Karpas-422 (cell line): ENCODE measurements around the gene GJB2. TPM values are rescaled to one million over a fixed set of nuclear protein-coding genes. Genes with fewer than 3 reads are reported as not detected.
A peak's percentile ranks its signal among the peaks of the same experiment; 100 is the strongest.
"Not testable (repeated sequence)": the region's sequence is repeated elsewhere in the genome, so short reads cannot be mapped to it uniquely, and the experiment has no call there.

Experiments
- DNase-seq: peaks from one replicate; pipeline ENCODE4 v3.0.0-alpha.2; 2015
- H2AFZ ChIP-seq: fragments of 200-600 bp; sonication (generic); 2 replicates; pipeline ENCODE4 v1.6.1; 2014; ENCODE audit warnings: antibody characterized with exemption, low read length, mixed read lengths
- H3K27ac ChIP-seq: fragments of 200-600 bp; sonication (generic); 2 replicates; pipeline ENCODE4 v1.5.1; 2014; ENCODE audit warnings: mild to moderate bottlenecking, low read length, moderate library complexity
- H3K27me3 ChIP-seq: fragments of 200-600 bp; sonication (generic); 2 replicates; pipeline ENCODE4 v1.6.1; 2014; ENCODE audit warnings: low read length, mixed read lengths
- H3K36me3 ChIP-seq: fragments of 200-600 bp; sonication (generic); 2 replicates; pipeline ENCODE4 v1.6.1; 2014; ENCODE audit warnings: low read length, mixed read lengths; ENCODE audit not compliant: insufficient read depth
- H3K4me1 ChIP-seq: fragments of 200-600 bp; sonication (generic); 2 replicates; pipeline ENCODE4 v1.6.1; 2014; ENCODE audit warnings: mild to moderate bottlenecking, low read length, mixed read lengths
- H3K4me2 ChIP-seq: fragments of 200-600 bp; sonication (generic); 2 replicates; pipeline ENCODE4 v1.6.1; 2014; ENCODE audit warnings: low read length, low read depth, mild to moderate bottlenecking; ENCODE audit not compliant: poor library complexity, severe bottlenecking
- H3K4me3 ChIP-seq: fragments of 200-600 bp; sonication (generic); 2 replicates; pipeline ENCODE4 v1.5.1; 2014; ENCODE audit warnings: mild to moderate bottlenecking, antibody characterized with exemption, low read length, mixed read lengths
- H3K79me2 ChIP-seq: fragments of 200-600 bp; sonication (generic); 2 replicates; pipeline ENCODE4 v1.6.1; 2014; ENCODE audit warnings: mild to moderate bottlenecking, low read length, mixed read lengths
- H3K9ac ChIP-seq: fragments of 200-600 bp; sonication (generic); 2 replicates; pipeline ENCODE4 v1.6.0; 2014; ENCODE audit warnings: low read length
- H3K9me2 ChIP-seq: fragments of 200-600 bp; sonication (generic), shearing (Covaris generic); replicated peaks from 2 replicates; pipeline ENCODE4 v1.6.0; 2014; ENCODE audit warnings: mild to moderate bottlenecking, low read length, moderate library complexity; ENCODE audit not compliant: insufficient read depth
- H3K9me3 ChIP-seq: fragments of 300-700, 200-600 bp; sonication (generic); 2 replicates; pipeline ENCODE4 v1.6.1; 2014; ENCODE audit warnings: low read length, mixed read lengths
- H4K20me1 ChIP-seq: fragments of 200-600 bp; sonication (generic); 2 replicates; pipeline ENCODE4 v1.6.1; 2014; ENCODE audit warnings: mild to moderate bottlenecking, antibody characterized with exemption, low read length, low read depth; ENCODE audit not compliant: insufficient read depth
- total RNA-seq: library from RNA; depleted of rRNA; stranded (reverse); fragments of >200 nt; shearing (Covaris generic); gene quantifications from 2 replicates; pipeline ENCODE4 v1.2.3, GENCODE V29; 2014; ENCODE audit warnings: low replicate concordance

GJB2 gene
- total RNA-seq, 1 experiment from 2014 or later, result not detected

DNA sequence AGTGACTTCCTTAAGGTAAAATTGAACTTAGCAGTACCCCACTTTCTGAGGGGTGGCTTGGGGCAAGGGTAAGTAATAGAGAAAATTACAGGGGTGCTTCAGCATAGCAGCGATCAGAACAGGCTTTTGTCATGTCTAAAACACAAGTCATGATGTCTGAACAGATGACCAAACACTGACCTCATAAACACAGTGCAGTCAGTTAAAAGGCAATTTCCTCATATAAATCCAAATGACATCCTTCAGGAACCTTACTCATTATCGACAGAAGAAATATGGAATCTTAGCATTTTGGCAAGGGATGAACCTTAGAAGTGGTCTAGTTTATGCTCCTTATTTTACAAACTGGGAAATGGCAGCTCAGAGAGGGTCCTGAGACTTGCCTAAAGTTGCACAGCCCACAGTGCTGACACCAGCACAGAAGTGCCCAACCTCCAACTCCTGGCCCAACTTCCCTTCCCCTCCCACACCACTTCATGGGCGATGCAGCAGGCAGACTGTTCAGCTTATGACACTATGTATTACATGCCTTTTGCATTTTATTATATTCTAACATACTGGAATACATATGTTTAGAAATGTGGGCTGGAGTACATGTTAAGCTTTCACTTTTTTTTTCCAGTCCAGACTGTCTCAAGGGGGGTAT is 35.5 kb downstream of the GJB2 start:
- no peak overlapping the region for H3K27ac ChIP-seq
- no peak overlapping the region for H2AFZ ChIP-seq
- no peaks in the 10 kb centered on the region for H3K9me2 ChIP-seq
- no peaks in the 10 kb centered on the region for H3K27me3 ChIP-seq
- no peaks in the 10 kb centered on the region for H3K36me3 ChIP-seq
- H3K4me1 ChIP-seq, result peaks cover 34% of the 10 kb centered on the region
- no peak overlapping the region for H3K4me3 ChIP-seq
- H3K79me2 ChIP-seq, result no peaks in the 10 kb centered on the region
- no peak for DNase-seq
- H4K20me1 ChIP-seq, result no peaks in the 10 kb centered on the region
- no peak overlapping the region for H3K9ac ChIP-seq
- no peaks in the 10 kb centered on the region for H3K9me3 ChIP-seq
- H3K4me2 ChIP-seq, result peak overlapping the region; percentile 44

DNA sequence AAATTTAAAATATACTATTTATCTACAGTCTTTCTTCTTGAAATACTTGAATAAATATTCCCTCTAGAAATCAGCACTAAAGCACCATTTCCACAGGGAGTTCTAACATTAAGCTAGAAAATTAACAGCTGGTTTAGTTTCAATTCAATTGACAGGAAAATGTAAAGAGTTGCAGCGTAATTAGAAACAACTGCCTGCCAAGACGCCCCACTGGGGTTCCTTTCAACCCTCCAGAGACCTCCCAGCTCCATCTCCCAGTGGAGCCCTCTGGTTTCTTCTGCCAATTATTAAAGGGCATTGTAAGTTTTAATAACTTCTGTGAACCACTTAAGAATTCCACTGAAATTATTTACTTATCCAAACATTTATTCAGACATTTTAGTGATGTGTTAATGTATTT is 36.0 kb downstream of the GJB2 start:
- no peak for DNase-seq
- Histone ChIP-seq H3K4me2 (peak overlapping the region; percentile 44), H3K27me3 (no peaks in the 10 kb centered on the region), H3K79me2 (no peaks in the 10 kb centered on the region), H3K9ac (no peak overlapping the region), H4K20me1 (no peaks in the 10 kb centered on the region; the same call in 1 of the 2 replicates), H2AFZ (no peak overlapping the region), H3K36me3 (no peaks in the 10 kb centered on the region), H3K4me1 (peaks cover 33% of the 10 kb centered on the region), H3K9me3 (no peaks in the 10 kb centered on the region), H3K27ac (no peak overlapping the region), H3K9me2 (no peaks in the 10 kb centered on the region), H3K4me3 (no peak overlapping the region)

DNA sequence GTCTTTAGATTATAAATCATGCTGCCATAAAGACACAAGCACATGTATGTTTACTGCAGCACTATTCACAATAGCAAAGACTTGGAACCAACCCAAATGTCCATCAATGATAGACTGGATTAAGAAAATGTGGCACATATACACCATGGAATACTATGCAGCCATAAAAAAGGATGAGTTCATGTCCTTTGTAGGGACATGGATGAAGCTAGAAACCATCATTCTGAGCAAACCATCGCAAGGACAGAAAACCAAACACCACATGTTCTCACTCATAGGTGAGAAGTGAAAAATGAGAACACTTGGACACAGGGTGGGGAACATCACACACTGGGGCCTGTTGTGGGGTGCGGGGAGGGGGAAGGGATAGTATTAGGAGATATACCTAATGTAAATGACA is 39.4 kb downstream of the GJB2 start:
- H3K4me1 ChIP-seq, result peaks cover 30% of the 10 kb centered on the region
- H4K20me1 ChIP-seq, H3K36me3 ChIP-seq, H3K79me2 ChIP-seq, H2AFZ ChIP-seq, H3K9me3 ChIP-seq, DNase-seq, H3K27me3 ChIP-seq, H3K4me2 ChIP-seq, H3K9ac ChIP-seq, H3K27ac ChIP-seq, H3K9me2 ChIP-seq, H3K4me3 ChIP-seq: not testable (repeated sequence)

DNA sequence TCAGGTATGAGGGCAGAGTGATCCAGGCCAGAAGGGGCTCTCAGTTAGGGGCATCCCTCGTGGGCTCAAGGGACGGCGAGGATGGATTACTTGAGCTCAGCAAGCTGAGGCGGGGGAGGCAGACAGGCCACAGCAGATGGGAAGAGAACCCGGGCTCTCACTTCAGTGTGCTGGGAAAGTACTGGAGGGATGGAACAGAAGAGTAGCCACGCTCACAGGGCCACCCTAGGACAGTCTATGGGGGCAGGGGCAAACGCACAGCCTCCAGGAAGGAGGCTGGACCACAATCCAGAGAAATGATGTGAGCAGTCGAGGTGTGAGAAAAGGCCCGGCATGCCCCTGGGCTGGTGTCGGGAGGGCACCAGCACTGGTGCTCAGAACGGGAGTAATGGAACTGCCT is 41.1 kb downstream of the GJB2 start:
- no peak for DNase-seq
- H3K9me3 ChIP-seq, result no peaks in the 10 kb centered on the region
- H3K27ac ChIP-seq, result no peak overlapping the region
- H3K4me1 ChIP-seq, result peaks cover 22% of the 10 kb centered on the region
- H4K20me1 ChIP-seq, result peaks cover 6% of the 10 kb centered on the region; the same call in 1 of the 2 replicates
- H3K4me3 ChIP-seq, result no peak overlapping the region
- no peak overlapping the region for H3K4me2 ChIP-seq
- H3K36me3 ChIP-seq, result no peaks in the 10 kb centered on the region
- H3K27me3 ChIP-seq, result no peaks in the 10 kb centered on the region; the same call in 1 of the 2 replicates
- no peak overlapping the region for H2AFZ ChIP-seq
- H3K79me2 ChIP-seq, result no peaks in the 10 kb centered on the region
- no peaks in the 10 kb centered on the region for H3K9me2 ChIP-seq
- H3K9ac ChIP-seq, result no peak overlapping the region

DNA sequence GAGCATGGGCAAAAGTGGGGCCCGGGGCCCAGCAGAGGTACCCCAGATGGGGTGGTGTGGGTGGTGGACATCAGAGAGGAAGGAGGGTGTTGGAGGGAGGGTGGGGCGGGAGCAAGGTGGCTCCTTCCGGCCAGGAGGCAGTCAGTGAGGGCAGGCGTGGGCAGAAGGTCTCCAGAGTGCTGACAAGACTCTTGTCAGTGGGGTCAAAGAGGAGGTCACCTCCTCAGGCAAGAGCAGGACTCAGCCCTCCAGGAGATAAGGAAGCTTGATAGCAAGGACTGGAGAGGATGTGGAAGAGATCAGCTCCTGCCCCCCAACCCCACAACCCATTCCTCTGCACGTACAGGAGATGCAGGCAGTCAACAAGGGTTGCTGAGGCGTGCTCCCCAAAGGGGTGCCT is 41.7 kb downstream of the GJB2 start:
- H3K27me3 ChIP-seq, result no peaks in the 10 kb centered on the region; the same call in 1 of the 2 replicates
- H4K20me1 ChIP-seq, result peaks cover 8% of the 10 kb centered on the region; the same call in 1 of the 2 replicates
- H3K36me3 ChIP-seq, result no peaks in the 10 kb centered on the region
- H3K9ac ChIP-seq, result no peak overlapping the region
- no peaks in the 10 kb centered on the region for H3K9me2 ChIP-seq
- peaks cover 17% of the 10 kb centered on the region for H3K4me1 ChIP-seq
- no peak overlapping the region for H2AFZ ChIP-seq
- no peaks in the 10 kb centered on the region for H3K79me2 ChIP-seq
- H3K4me2 ChIP-seq, result no peak overlapping the region
- DNase-seq, result no peak
- no peak overlapping the region for H3K4me3 ChIP-seq
- H3K9me3 ChIP-seq, result no peaks in the 10 kb centered on the region
- H3K27ac ChIP-seq, result no peak overlapping the region

DNA sequence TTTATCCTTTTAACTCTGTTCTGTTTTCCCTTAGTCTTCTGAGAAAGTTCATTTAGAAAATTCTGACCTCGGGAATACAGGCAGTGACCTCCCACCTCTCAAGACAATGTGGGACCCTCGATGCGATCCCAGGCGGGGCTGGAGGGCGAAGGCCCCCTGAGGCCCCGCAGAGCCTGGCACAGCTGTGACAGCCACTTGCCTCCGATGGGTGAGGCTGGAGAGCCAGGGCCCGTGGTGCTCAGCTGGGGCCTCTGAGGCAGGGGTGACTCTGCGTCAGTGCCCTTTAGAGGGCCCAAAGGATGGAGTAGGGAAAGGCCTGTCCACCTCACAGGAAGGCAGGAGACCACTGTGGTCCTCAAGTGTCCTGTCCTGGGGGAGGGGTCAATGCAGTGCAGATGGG is 42.2 kb downstream of the GJB2 start:
- DNase-seq, result no peak
- no peak overlapping the region for H3K4me2 ChIP-seq
- no peak overlapping the region for H3K27ac ChIP-seq
- no peaks in the 10 kb centered on the region; the same call in 1 of the 2 replicates for H3K27me3 ChIP-seq
- no peak overlapping the region for H3K4me3 ChIP-seq
- no peaks in the 10 kb centered on the region for H3K36me3 ChIP-seq
- H3K9me2 ChIP-seq, result no peaks in the 10 kb centered on the region
- peaks cover 17% of the 10 kb centered on the region for H3K4me1 ChIP-seq
- no peak overlapping the region for H3K9ac ChIP-seq
- H3K79me2 ChIP-seq, result no peaks in the 10 kb centered on the region
- H3K9me3 ChIP-seq, result no peaks in the 10 kb centered on the region
- peaks cover 8% of the 10 kb centered on the region; the same call in 1 of the 2 replicates for H4K20me1 ChIP-seq
- no peak overlapping the region for H2AFZ ChIP-seq

DNA sequence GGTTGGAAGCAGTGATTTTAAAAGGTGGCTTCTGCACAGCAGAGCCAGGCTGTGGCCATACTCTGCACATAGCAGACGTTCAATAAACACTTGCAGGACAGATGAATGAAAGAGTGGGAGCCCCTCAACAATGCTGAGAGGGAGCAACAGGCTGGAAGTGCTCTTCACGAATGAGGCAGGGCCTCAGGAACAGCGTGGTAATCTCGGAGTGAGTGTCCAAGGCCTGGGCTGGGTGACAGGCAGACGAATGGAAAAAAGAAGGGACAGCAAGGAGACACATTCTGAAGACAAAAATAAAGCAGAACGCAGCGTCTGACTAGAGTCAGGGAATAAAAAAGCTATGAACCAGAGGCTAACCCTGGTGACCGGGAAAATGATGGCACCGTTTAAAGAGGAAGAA is 43.0 kb downstream of the GJB2 start:
- peaks cover 8% of the 10 kb centered on the region; the same call in 1 of the 2 replicates for H4K20me1 ChIP-seq
- H3K9me3 ChIP-seq, result no peaks in the 10 kb centered on the region
- no peak overlapping the region for H3K9ac ChIP-seq
- H2AFZ ChIP-seq, result no peak overlapping the region
- H3K27ac ChIP-seq, result no peak overlapping the region
- no peaks in the 10 kb centered on the region; the same call in 1 of the 2 replicates for H3K27me3 ChIP-seq
- H3K4me3 ChIP-seq, result no peak overlapping the region
- H3K36me3 ChIP-seq, result no peaks in the 10 kb centered on the region
- no peaks in the 10 kb centered on the region for H3K9me2 ChIP-seq
- H3K4me1 ChIP-seq, result peaks cover 17% of the 10 kb centered on the region
- no peak overlapping the region for H3K4me2 ChIP-seq
- DNase-seq, result no peak
- no peaks in the 10 kb centered on the region for H3K79me2 ChIP-seq

DNA sequence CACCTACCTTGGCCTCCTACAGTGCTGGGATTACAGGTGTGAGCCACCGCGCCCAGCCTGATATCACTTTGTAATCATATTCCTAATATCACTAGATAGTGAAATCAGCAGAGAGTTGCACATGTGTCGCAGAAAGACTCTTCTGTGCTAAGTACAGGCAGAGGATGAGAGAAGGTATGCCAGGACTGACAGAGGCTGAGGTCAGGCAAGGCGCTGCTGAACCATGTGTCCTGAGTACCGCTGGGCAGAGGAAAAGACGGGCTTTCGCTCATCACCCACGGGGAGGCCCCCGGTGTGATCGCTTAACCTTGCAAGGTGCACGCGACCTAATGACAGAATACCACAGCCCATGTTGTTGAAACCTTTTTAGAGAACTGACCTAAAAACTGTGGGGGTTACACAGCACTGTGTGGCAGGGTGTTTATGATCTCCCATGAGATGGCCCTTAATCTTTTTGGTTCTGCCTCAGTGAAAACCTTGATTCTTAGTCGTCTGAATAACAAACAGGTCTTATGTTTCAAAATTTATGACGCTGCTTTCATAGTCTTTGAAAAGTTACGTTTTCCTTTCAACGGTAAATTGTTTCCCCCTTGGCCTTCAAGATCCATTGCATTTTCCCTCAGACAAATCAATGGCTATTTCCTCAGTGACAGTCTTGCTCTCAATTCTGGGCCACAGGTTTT is 44.1 kb downstream of the GJB2 start:
- DNase-seq, result no peak
- Histone ChIP-seq H3K9me3 (no peaks in the 10 kb centered on the region), H3K27me3 (no peaks in the 10 kb centered on the region; the same call in 1 of the 2 replicates), H3K9me2 (no peaks in the 10 kb centered on the region), H3K4me3 (no peak overlapping the region), H3K4me1 (peaks cover 17% of the 10 kb centered on the region), H3K9ac (no peak overlapping the region), H3K36me3 (no peaks in the 10 kb centered on the region), H4K20me1 (peaks cover 8% of the 10 kb centered on the region; the same call in 1 of the 2 replicates), H3K27ac (no peak overlapping the region), H3K79me2 (no peaks in the 10 kb centered on the region), H3K4me2 (no peak overlapping the region), H2AFZ (no peak overlapping the region)
